Measurements from ENCODE around the gene SIRT6. TPM values are rescaled to one million over a fixed set of nuclear protein-coding genes. Genes with fewer than 3 reads are reported as not detected.

SIRT6 gene
- total RNA-seq, 2 donors from 2014 or later: 23.5 to 37.3 TPM

- 45% methylated on average over 18 of the region's 23 CpGs for WGBS
- DNase-seq (ENCODE audit: low spot score): no peak
- Histone ChIP-seq H3K9me3 (no peaks in the 10 kb centered on the region), H3K4me3 (no peak overlapping the region), H3K4me1 (replicated peaks) (peaks cover 9% of the 10 kb centered on the region), H3K36me3 (no peaks in the 10 kb centered on the region), H3K27ac (no peak overlapping the region), H3K27me3 (replicated peaks; ENCODE audit: insufficient read depth) (no peaks in the 10 kb centered on the region)
- intact Hi-C loops (cut with DNase I): loop anchor here (5.0 kb wide), 1 partner anchor 202 kb away; no protein-coding TSS in a partner anchor
- TF ChIP-seq POLR2AphosphoS5 (IDR thresholded peaks at IDR 0.05) (no peak), CTCF (IDR thresholded peaks at IDR 0.05) (no peak)
These were observed 1.8 kb upstream of the SIRT6 start for GRCh38 chr19:4183967-4184717.

- H3K4me1 ChIP-seq (replicated peaks): peaks cover 9% of the 10 kb centered on the region
- no peak for DNase-seq (ENCODE audit: low spot score)
- H3K36me3 ChIP-seq: peaks cover 0 to 4% of the 10 kb centered on the region in 2 donors
- WGBS: 71% methylated on average over 2 of the region's 2 CpGs
- no peak for TF ChIP-seq CTCF (IDR thresholded peaks at IDR 0.05)
- no peak for TF ChIP-seq POLR2A (IDR thresholded peaks at IDR 0.05)
- no peak for TF ChIP-seq POLR2AphosphoS5 (IDR thresholded peaks at IDR 0.05)
- H3K27me3 ChIP-seq (replicated peaks; ENCODE audit: insufficient read depth): no peaks in the 10 kb centered on the region
- no peaks in the 10 kb centered on the region for H3K9me3 ChIP-seq
- intact Hi-C loops (cut with DNase I): loop anchor here (5.0 kb wide), 1 partner anchor 199 kb away; no protein-coding TSS in a partner anchor
- H3K27ac ChIP-seq: no peak overlapping the region
- H3K4me3 ChIP-seq: no peak overlapping the region
These were observed 1.3 kb downstream of the SIRT6 start for GRCh38 chr19:4181053-4181508.

GRCh38 chr19:4178990-4179389 is 3.4 kb downstream of the SIRT6 start:
- intact Hi-C loops (cut with DNase I): no loop called here
- no peak overlapping the region for H3K27ac ChIP-seq
- TF ChIP-seq POLR2AphosphoS5 (IDR thresholded peaks at IDR 0.05): no peak
- TF ChIP-seq POLR2A (IDR thresholded peaks at IDR 0.05): no peak
- no peak for TF ChIP-seq CTCF (IDR thresholded peaks at IDR 0.05)
- H3K4me1 ChIP-seq (replicated peaks): peaks cover 12% of the 10 kb centered on the region
- no peak for DNase-seq (ENCODE audit: low spot score)
- H3K27me3 ChIP-seq (replicated peaks; ENCODE audit: insufficient read depth): no peaks in the 10 kb centered on the region
- H3K36me3 ChIP-seq: peaks cover 0 to 12% of the 10 kb centered on the region in 2 donors
- no peaks in the 10 kb centered on the region for H3K9me3 ChIP-seq
- WGBS: 91% methylated on average over 18 of the region's 18 CpGs
- H3K4me3 ChIP-seq: no peak overlapping the region

- Histone ChIP-seq H3K36me3 (peaks cover 0 to 12% of the 10 kb centered on the region in 2 donors), H3K27me3 (replicated peaks; ENCODE audit: insufficient read depth) (no peaks in the 10 kb centered on the region), H3K4me1 (replicated peaks) (peaks cover 12% of the 10 kb centered on the region), H3K4me3 (no peak overlapping the region), H3K27ac (no peak overlapping the region), H3K9me3 (no peaks in the 10 kb centered on the region)
- TF ChIP-seq POLR2A (IDR thresholded peaks at IDR 0.05): no peak
- no peak for TF ChIP-seq CTCF (IDR thresholded peaks at IDR 0.05)
- TF ChIP-seq POLR2AphosphoS5 (IDR thresholded peaks at IDR 0.05): no peak
- WGBS: 93% methylated on average over 5 of the region's 5 CpGs
- DNase-seq (ENCODE audit: low spot score): no peak
- intact Hi-C loops (cut with DNase I): no loop called here
These were observed 5.2 kb downstream of the SIRT6 start for GRCh38 chr19:4177146-4177545.

GRCh38 chr19:4175669-4175931 is 6.8 kb downstream of the SIRT6 start:
- no peaks in the 10 kb centered on the region for H3K27me3 ChIP-seq (replicated peaks; ENCODE audit: insufficient read depth)
- peaks cover 0 to 12% of the 10 kb centered on the region in 2 donors for H3K36me3 ChIP-seq

More at GRCh38 chr19:4175669-4175931, 6.8 kb downstream of the SIRT6 start:
- H3K4me1 ChIP-seq (replicated peaks): peaks cover 4% of the 10 kb centered on the region
- intact Hi-C loops (cut with DNase I): no loop called here
- H3K9me3 ChIP-seq: no peaks in the 10 kb centered on the region
- no peak for DNase-seq (ENCODE audit: low spot score)
- H3K4me3 ChIP-seq: no peak overlapping the region
- WGBS: 91% methylated on average over 12 of the region's 12 CpGs
- no peak for TF ChIP-seq POLR2A (IDR thresholded peaks at IDR 0.05)
- TF ChIP-seq CTCF (IDR thresholded peaks at IDR 0.05): no peak
- TF ChIP-seq POLR2AphosphoS5 (IDR thresholded peaks at IDR 0.05): no peak
- H3K27ac ChIP-seq: no peak overlapping the region

Measured in prostate gland (tissue), 2 donors.